BE2C (cell line): Measurements from ENCODE around the gene SOX5.

Experiments used
- DNase-seq: peaks from one replicate; pipeline ENCODE4 v3.0.0-alpha.2; 2020
- H3K27me3 ChIP-seq: fragments of 250-450 bp; sonication (Bioruptor Pico); 2 replicates; pipeline ENCODE4 v1.5.1; 2020; ENCODE audit warnings: mild to moderate bottlenecking
- H3K36me3 ChIP-seq: fragments of 250-450 bp; sonication (Bioruptor Pico); 2 replicates; pipeline ENCODE4 v1.5.1; 2020; ENCODE audit warnings: mild to moderate bottlenecking
- H3K4me1 ChIP-seq: fragments of 250-450 bp; sonication (Bioruptor Pico); 2 replicates; pipeline ENCODE4 v1.5.1; 2020
- H3K4me3 ChIP-seq: 2 replicates; pipeline ENCODE4 v1.5.1; 2011; ENCODE audit warnings: low read depth, low read length
- H3K9me3 ChIP-seq: fragments of 250-450 bp; sonication (Bioruptor Pico); 2 replicates; pipeline ENCODE4 v1.5.1; 2020
- TF ChIP-seq, protein P1 (sequence below): IDR thresholded peaks from 2 replicates; pipeline ENCODE4 v1.5.1; 2012; ENCODE audit warnings: mild to moderate bottlenecking, low read depth, low read length

SOX5 gene

DNA sequence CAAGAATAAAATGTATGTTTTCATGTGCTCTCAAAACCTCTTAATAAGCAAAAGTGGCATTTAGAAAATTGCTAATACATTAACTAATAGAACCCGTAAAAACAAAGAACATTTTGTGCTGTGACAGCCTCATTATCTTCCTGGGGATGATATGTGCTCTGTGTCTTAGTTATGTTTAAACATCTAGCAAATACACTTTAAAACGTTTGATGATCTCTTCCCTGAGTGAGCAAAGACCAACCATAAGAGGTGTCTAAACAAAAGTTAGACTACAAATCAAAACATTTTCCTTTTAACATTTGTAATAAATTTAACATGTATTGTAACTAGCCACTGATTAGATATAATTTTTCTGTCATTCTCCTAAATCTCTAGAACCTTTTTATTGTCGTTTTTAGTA, 95.8 kb downstream of the SOX5 start:
- no peaks in the 10 kb centered on the region for H3K9me3 ChIP-seq
- H3K4me1 ChIP-seq = no peaks in the 10 kb centered on the region
- DNase-seq = no peak
- TF ChIP-seq, protein P1, sequence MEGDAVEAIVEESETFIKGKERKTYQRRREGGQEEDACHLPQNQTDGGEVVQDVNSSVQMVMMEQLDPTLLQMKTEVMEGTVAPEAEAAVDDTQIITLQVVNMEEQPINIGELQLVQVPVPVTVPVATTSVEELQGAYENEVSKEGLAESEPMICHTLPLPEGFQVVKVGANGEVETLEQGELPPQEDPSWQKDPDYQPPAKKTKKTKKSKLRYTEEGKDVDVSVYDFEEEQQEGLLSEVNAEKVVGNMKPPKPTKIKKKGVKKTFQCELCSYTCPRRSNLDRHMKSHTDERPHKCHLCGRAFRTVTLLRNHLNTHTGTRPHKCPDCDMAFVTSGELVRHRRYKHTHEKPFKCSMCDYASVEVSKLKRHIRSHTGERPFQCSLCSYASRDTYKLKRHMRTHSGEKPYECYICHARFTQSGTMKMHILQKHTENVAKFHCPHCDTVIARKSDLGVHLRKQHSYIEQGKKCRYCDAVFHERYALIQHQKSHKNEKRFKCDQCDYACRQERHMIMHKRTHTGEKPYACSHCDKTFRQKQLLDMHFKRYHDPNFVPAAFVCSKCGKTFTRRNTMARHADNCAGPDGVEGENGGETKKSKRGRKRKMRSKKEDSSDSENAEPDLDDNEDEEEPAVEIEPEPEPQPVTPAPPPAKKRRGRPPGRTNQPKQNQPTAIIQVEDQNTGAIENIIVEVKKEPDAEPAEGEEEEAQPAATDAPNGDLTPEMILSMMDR = no peak
- no peaks in the 10 kb centered on the region for H3K36me3 ChIP-seq
- no peaks in the 10 kb centered on the region for H3K27me3 ChIP-seq
- H3K4me3 ChIP-seq = no peak overlapping the region

DNA sequence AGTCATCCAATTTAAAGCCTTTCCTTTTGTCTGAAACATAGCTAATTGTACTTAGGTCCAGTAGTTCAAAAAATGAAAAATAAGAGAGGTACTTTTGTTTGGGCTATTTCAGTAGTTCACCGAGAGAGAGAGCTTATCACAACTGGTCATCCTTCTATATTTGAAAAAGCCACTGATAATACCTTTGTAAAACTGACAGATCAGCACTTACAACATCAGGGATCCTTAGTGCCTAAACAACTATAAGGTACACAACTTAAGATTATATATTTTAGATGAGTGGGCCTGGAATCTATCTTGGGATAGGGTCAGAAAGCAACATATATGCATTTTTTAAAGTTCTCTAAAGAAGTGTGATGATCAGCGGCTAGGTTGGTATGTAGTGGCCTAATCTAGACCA, 97.9 kb downstream of the SOX5 start:
- DNase-seq = no peak
- H3K9me3 ChIP-seq = no peaks in the 10 kb centered on the region
- H3K4me1 ChIP-seq = no peaks in the 10 kb centered on the region
- H3K27me3 ChIP-seq = no peaks in the 10 kb centered on the region
- TF ChIP-seq, protein P1 = no peak
- H3K4me3 ChIP-seq = no peak overlapping the region
- no peaks in the 10 kb centered on the region for H3K36me3 ChIP-seq

DNA sequence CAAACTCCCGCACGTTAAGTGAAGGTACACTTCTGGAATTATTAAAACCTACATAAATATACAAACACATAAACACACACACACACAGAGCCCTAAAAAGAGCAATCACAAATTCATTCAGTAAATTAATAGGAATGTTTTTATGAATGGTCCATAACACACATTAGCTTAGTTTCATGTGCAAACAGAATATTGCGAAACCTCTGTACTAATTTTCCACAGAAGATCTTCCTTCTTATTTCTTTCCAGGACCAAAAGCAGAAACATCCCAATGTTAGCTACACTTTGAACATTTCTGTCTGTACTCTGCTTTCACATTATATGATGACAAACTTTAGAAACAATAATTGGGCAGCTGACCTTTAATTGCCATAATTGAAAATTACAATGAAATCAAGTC, 101.6 kb downstream of the SOX5 start:
- no peaks in the 10 kb centered on the region for H3K9me3 ChIP-seq
- TF ChIP-seq, protein P1 = no peak
- H3K27me3 ChIP-seq = no peaks in the 10 kb centered on the region
- no peak overlapping the region for H3K4me3 ChIP-seq
- no peaks in the 10 kb centered on the region for H3K4me1 ChIP-seq
- DNase-seq = no peak
- H3K36me3 ChIP-seq = no peaks in the 10 kb centered on the region

DNA sequence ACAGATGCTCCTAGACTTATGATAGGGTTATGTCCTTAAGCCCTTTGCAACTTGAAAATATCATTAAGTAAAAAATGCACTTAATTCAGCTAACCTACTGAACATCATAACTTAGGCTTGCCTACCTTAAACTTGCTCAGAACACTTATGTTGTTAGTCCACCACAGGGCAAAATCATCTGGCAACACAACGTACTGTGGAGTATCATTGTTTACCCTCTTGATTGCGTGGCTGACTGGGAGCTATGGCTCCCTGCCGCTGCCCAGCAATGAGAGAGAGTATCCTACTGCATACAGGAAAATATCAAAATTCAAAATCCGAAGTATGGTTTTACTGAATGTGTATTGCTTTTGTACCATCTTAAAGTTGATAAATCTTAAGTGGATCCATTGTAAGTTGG, 105.5 kb downstream of the SOX5 start:
- H3K36me3 ChIP-seq = no peaks in the 10 kb centered on the region
- H3K27me3 ChIP-seq = no peaks in the 10 kb centered on the region
- no peaks in the 10 kb centered on the region for H3K9me3 ChIP-seq
- H3K4me1 ChIP-seq = no peaks in the 10 kb centered on the region
- no peak overlapping the region for H3K4me3 ChIP-seq
- TF ChIP-seq, protein P1 = no peak
- DNase-seq = no peak

DNA sequence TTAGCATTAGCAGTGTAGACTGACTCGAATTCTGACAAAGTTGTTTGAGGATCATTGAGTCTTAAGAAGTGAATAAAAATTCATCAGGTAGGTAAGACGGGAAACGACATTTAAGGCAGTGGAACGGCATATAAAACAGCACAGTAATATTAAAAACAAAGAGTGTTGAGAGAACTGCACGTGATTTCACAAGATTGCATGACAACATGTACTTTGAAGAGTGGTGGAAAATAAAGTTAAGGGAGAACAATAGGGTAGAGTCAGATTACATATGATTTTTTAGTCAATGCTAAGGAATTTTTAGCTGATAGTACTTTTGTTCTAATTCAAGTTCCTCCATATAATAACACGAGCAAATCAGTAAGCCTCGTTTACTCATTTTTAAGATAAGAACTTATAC, 115.4 kb downstream of the SOX5 start:
- TF ChIP-seq, protein P1 = no peak
- H3K27me3 ChIP-seq = no peaks in the 10 kb centered on the region; the same call in 1 of the 2 replicates

DNA sequence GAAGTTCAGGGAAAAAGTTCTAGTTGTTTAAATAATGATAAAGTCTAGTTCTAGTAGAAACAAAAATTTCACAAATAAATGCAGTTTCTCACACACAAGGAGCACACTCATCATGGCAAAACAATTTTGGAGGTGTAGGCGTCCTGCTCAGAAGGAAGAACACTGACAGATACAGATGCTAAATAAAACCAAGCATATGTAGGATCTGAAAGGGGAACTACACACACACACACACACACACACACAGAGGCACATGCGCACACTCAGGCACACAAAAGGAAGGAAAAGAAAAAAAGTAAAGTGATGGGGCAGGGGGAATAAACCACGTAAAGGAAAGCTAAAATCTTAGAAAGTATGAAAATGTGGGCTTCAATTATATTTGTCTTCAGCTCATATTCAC, 117.7 kb downstream of the SOX5 start:
- no peak for DNase-seq
- H3K36me3 ChIP-seq = no peaks in the 10 kb centered on the region
- no peaks in the 10 kb centered on the region for H3K4me1 ChIP-seq
- H3K9me3 ChIP-seq = no peaks in the 10 kb centered on the region
- H3K27me3 ChIP-seq = no peaks in the 10 kb centered on the region; the same call in 1 of the 2 replicates
- H3K4me3 ChIP-seq = no peak overlapping the region
- TF ChIP-seq, protein P1 = no peak

More for the DNA sequence above, 115.4 kb downstream of the SOX5 start:
- H3K9me3 ChIP-seq = no peaks in the 10 kb centered on the region
- H3K4me1 ChIP-seq = no peaks in the 10 kb centered on the region
- no peaks in the 10 kb centered on the region for H3K36me3 ChIP-seq
- H3K4me3 ChIP-seq = no peak overlapping the region
- no peak for DNase-seq
